Loucy (cell line): ENCODE results near the gene SCTR.

Experiments used
- H2AFZ ChIP-seq: fragments of 200-600 bp; sonication (generic); 2 replicates; pipeline ENCODE4 v1.6.0; 2016; ENCODE audit warnings: antibody characterized with exemption, mild to moderate bottlenecking, low read length, moderate library complexity
- H3F3A ChIP-seq: fragments of 200-600 bp; 2 replicates; pipeline ENCODE4 v1.6.0; 2016; ENCODE audit warnings: antibody characterized with exemption, low read depth, mild to moderate bottlenecking
- H3K27me3 ChIP-seq: fragments of 200-600 bp; sonication (generic); 2 replicates; pipeline ENCODE4 v1.6.1; 2014; ENCODE audit warnings: low read length, mild to moderate bottlenecking; ENCODE audit not compliant: insufficient read depth, poor library complexity, severe bottlenecking
- H3K36me3 ChIP-seq: fragments of 200-600 bp; sonication (generic); 2 replicates; pipeline ENCODE4 v1.6.1; 2016; ENCODE audit warnings: low read length; ENCODE audit not compliant: insufficient read depth
- H3K4me1 ChIP-seq: fragments of 200-600 bp; sonication (generic); 2 replicates; pipeline ENCODE4 v1.5.1; 2014; ENCODE audit warnings: low read length, mild to moderate bottlenecking; ENCODE audit not compliant: insufficient read depth, poor library complexity, severe bottlenecking
- H3K4me2 ChIP-seq: fragments of 200-600 bp; sonication (generic); 2 replicates; pipeline ENCODE4 v1.6.0; 2014; ENCODE audit warnings: antibody characterized with exemption, low read length, low read depth, mild to moderate bottlenecking; ENCODE audit not compliant: poor library complexity, severe bottlenecking
- H3K4me3 ChIP-seq: fragments of 200-600 bp; sonication (generic); 2 replicates; pipeline ENCODE4 v1.5.1; 2014; ENCODE audit warnings: low read length, mild to moderate bottlenecking, mixed read lengths; ENCODE audit not compliant: poor library complexity, severe bottlenecking
- H3K79me2 ChIP-seq: fragments of 200-600 bp; sonication (generic); 2 replicates; pipeline ENCODE4 v1.6.1; 2014; ENCODE audit warnings: low read length; ENCODE audit not compliant: insufficient read depth
- H3K9ac ChIP-seq: fragments of 200-600 bp; sonication (generic); 2 replicates; pipeline ENCODE4 v1.6.0; 2014; ENCODE audit warnings: mild to moderate bottlenecking, low read depth, low read length, moderate library complexity; ENCODE audit not compliant: poor library complexity, severe bottlenecking
- H3K9me2 ChIP-seq: fragments of 200-600 bp; sonication (generic); replicated peaks from 2 replicates; pipeline ENCODE4 v1.6.1; 2016; ENCODE audit warnings: low read depth, low read length, mixed read lengths
- H3K9me3 ChIP-seq: fragments of 200-600 bp; sonication (generic); 2 replicates; pipeline ENCODE4 v1.6.1; 2014; ENCODE audit warnings: mild to moderate bottlenecking, antibody characterized with exemption, low read length, low read depth; ENCODE audit not compliant: insufficient read depth
- H4K20me1 ChIP-seq: fragments of 200-600 bp; sonication (generic); 2 replicates; pipeline ENCODE4 v1.6.0; 2014; ENCODE audit warnings: antibody characterized with exemption, low read length, mild to moderate bottlenecking; ENCODE audit not compliant: insufficient read depth, poor library complexity, severe bottlenecking
- CTCF ChIP-seq: fragments of 200-600 bp; sonication (generic); conservative IDR thresholded peaks from 2 replicates; pipeline ENCODE4 v1.5.1; 2014; ENCODE audit warnings: mild to moderate bottlenecking, antibody characterized with exemption, low read length
- EZH2phosphoT487 ChIP-seq: fragments of 200-600 bp; IDR thresholded peaks from 2 replicates; pipeline ENCODE4 v1.6.1; 2018; ENCODE audit warnings: antibody characterized with exemption, mild to moderate bottlenecking, moderate library complexity, borderline replicate concordance

Gene SCTR

GRCh38 chr2:119522671-119523070 lies 1.6 kb downstream of the SCTR start:
- no peaks in the 10 kb centered on the region for H3K36me3 ChIP-seq
- H2AFZ ChIP-seq, result no peak overlapping the region
- H3K4me1 ChIP-seq, result no peaks in the 10 kb centered on the region
- H3K9ac ChIP-seq, result no peak overlapping the region
- H4K20me1 ChIP-seq, result no peaks in the 10 kb centered on the region
- no peaks in the 10 kb centered on the region for H3K27me3 ChIP-seq
- no peaks in the 10 kb centered on the region for H3K9me3 ChIP-seq
- H3K9me2 ChIP-seq, result no peaks in the 10 kb centered on the region
- H3K79me2 ChIP-seq, result no peaks in the 10 kb centered on the region
- H3K4me3 ChIP-seq, result no peak overlapping the region
- no peak for TF ChIP-seq EZH2phosphoT487
- no peak for TF ChIP-seq CTCF
- no peaks in the 10 kb centered on the region for H3F3A ChIP-seq
- H3K4me2 ChIP-seq, result no peak overlapping the region

GRCh38 chr2:119521433-119522050 lies 2.7 kb downstream of the SCTR start:
- H3K9me2 ChIP-seq, result no peaks in the 10 kb centered on the region
- H3K79me2 ChIP-seq, result no peaks in the 10 kb centered on the region
- TF ChIP-seq EZH2phosphoT487, result no peak
- TF ChIP-seq CTCF, result no peak
- H3K9ac ChIP-seq, result no peak overlapping the region
- H3K4me1 ChIP-seq, result no peaks in the 10 kb centered on the region
- H3K36me3 ChIP-seq, result no peaks in the 10 kb centered on the region
- H3K4me3 ChIP-seq, result no peak overlapping the region
- no peaks in the 10 kb centered on the region for H3K27me3 ChIP-seq
- H3K4me2 ChIP-seq, result no peak overlapping the region
- no peaks in the 10 kb centered on the region for H3K9me3 ChIP-seq
- H2AFZ ChIP-seq, result no peak overlapping the region
- no peaks in the 10 kb centered on the region for H3F3A ChIP-seq
- no peaks in the 10 kb centered on the region for H4K20me1 ChIP-seq

GRCh38 chr2:119520696-119521432 lies 3.4 kb downstream of the SCTR start:
- Histone ChIP-seq H3K9ac (no peak overlapping the region), H3K27me3 (no peaks in the 10 kb centered on the region), H3K9me3 (no peaks in the 10 kb centered on the region), H3K4me3 (no peak overlapping the region), H2AFZ (no peak overlapping the region), H3K4me1 (no peaks in the 10 kb centered on the region), H3F3A (no peaks in the 10 kb centered on the region), H3K4me2 (no peak overlapping the region), H3K79me2 (no peaks in the 10 kb centered on the region), H3K9me2 (no peaks in the 10 kb centered on the region), H3K36me3 (no peaks in the 10 kb centered on the region), H4K20me1 (no peaks in the 10 kb centered on the region)
- TF ChIP-seq EZH2phosphoT487 (no peak), CTCF (no peak)
